Tibial nerve (tissue), 4 donors: Measurements from ENCODE around the gene NEAT1.

ENCODE experiments used
- CTCF ChIP-seq, 5 experiments: fragments of 200-600 bp in 3 of 5; fragments of 450-650 bp in 2 of 5; sonication (generic) in 3 of 5; IDR thresholded peaks; one replicate each; pipeline ENCODE4 v1.5.1; 2016 to 2019; ENCODE audit warnings: antibody characterized with exemption in 5 of 5, mild to moderate bottlenecking in 3 of 5, moderate library complexity in 2 of 5
- EP300 ChIP-seq, 2 donors: sonication (generic); formaldehyde crosslinking; IDR thresholded peaks; one replicate each; pipeline ENCODE4 v1.6.1; 2017; ENCODE audit warnings: antibody characterized with exemption in 2 of 2, mild to moderate bottlenecking in 1 of 2
- POLR2A ChIP-seq, 2 donors: fragments of 450-650 bp; IDR thresholded peaks; one replicate each; pipeline ENCODE4 v1.6.1; 2017; ENCODE audit warnings: antibody characterized with exemption in 2 of 2, mild to moderate bottlenecking in 2 of 2, moderate library complexity in 2 of 2

- no peak for TF ChIP-seq CTCF (IDR thresholded peaks at IDR 0.05)
- TF ChIP-seq POLR2A (IDR thresholded peaks at IDR 0.05) = no peak
- TF ChIP-seq EP300 (IDR thresholded peaks at IDR 0.05) = no peak
These were observed 42.7 kb upstream of the NEAT1 start for GRCh38 chr11:65379698-65380459.
